Peyer's patch (tissue), 4 donors: Measurements from ENCODE around the gene IMMP2L.

Source experiments
- POLR2A ChIP-seq, 2 donors: fragments of 450-650 bp; IDR thresholded peaks; one replicate each; pipeline ENCODE4 v1.5.1; 2017; ENCODE audit warnings: antibody characterized with exemption in 2 of 2, mild to moderate bottlenecking in 2 of 2, moderate library complexity in 2 of 2
- TF ChIP-seq, protein P1 (sequence below), 6 experiments: fragments of 450-650 bp in 4 of 6; fragments of 200-600 bp in 2 of 6; sonication (generic) in 1 of 6; IDR thresholded peaks; one replicate each; pipeline ENCODE4 v1.5.1; 2017 to 2019; ENCODE audit warnings: antibody characterized with exemption in 6 of 6, mild to moderate bottlenecking in 3 of 6, moderate library complexity in 1 of 6

DNA sequence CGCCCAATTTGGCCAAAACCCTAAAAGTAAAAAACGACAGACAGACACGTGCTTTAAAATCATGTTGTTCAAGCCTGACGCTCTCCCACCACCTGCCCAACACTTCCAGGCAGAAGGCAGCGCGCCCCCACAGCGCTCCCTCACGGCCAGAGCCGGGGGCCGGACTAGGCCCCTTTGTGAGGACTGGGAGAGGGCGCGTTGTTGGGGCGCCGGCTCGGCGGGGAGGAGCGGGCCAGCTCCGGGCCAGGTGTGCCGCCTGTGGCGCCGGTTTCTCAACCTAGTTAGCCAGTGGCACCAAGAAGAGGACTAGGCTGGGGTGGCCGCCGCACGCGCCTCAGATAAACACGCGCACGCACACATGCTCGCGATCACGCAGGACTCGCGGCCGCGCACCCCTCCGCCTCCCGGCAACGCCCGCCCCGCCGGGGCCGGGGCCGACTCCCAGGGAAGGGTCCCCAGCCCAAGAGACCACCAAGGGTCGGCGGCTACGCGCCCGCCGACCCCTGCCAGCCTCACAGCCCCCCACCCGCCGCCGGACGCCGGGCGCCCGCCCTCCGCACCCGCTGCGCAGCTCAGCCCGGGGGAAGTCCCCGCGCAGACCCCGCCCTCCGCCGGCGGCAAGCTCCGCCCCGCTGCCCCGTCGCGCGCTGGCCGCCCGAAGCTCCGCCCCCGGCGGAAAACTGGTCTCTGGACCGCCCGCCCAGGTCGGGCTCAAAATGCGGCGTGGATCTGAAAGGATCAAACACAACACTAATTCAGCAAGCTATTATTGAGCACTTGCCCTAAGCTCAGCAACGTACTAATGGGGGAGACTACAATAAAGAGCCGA, at the start of gene IMMP2L:
- TF ChIP-seq, protein P1, sequence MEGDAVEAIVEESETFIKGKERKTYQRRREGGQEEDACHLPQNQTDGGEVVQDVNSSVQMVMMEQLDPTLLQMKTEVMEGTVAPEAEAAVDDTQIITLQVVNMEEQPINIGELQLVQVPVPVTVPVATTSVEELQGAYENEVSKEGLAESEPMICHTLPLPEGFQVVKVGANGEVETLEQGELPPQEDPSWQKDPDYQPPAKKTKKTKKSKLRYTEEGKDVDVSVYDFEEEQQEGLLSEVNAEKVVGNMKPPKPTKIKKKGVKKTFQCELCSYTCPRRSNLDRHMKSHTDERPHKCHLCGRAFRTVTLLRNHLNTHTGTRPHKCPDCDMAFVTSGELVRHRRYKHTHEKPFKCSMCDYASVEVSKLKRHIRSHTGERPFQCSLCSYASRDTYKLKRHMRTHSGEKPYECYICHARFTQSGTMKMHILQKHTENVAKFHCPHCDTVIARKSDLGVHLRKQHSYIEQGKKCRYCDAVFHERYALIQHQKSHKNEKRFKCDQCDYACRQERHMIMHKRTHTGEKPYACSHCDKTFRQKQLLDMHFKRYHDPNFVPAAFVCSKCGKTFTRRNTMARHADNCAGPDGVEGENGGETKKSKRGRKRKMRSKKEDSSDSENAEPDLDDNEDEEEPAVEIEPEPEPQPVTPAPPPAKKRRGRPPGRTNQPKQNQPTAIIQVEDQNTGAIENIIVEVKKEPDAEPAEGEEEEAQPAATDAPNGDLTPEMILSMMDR (IDR thresholded peaks at IDR 0.05) = peak in 2 of 6 experiments; percentile 5 to 19
- peak; percentile 25 to 51 for TF ChIP-seq POLR2A (IDR thresholded peaks at IDR 0.05)
